GM21723 (cell line): ENCODE results near the gene COL5A1.
"Not testable (repeated sequence)": the region's sequence is repeated elsewhere in the genome, so short reads cannot be mapped to it uniquely, and the experiment has no call there.

Experiments
- ATAC-seq: cut with Tn5 transposase; IDR thresholded peaks from one replicate; pipeline ENCODE4 v1.9.1; 2021; ENCODE audit warnings: mild to moderate bottlenecking, moderate library complexity; ENCODE audit not compliant: unreplicated experiment

COL5A1 gene

GRCh38 chr9:134655586-134656333 lies 14.2 kb downstream of the COL5A1 start:
- ATAC-seq, result no peak

DNA sequence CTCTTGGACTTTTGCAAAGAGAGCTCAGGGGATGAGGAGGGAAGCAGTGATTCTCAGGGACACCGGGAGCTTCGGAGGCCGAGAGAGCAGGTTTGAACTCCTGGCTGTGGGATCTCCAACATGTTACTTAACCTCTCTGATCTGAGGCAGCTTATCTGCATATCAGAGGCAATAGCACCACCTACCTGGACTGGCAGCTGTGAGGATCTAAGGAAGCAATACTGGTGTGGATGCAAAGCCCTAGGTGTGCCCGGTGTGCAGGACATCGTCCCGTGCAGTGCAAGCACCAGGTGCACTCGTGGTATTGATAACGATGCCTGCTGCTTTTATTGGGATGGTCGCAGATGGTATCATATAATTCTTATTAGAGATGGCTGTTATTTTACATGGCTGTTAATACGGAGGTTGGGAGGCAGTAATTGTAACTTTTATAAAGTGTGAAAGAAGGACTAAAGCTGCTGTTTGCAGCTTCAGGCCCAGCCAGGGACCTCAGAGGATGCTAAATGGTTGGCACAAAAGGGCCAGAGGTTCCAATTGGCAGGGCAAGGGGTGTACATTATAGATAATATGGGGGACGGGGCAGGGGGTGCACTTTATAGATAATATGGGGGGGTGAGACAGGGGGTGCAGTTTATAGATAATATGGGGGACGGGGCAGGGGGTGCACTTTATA lies 14.9 kb downstream of the COL5A1 start:
- ATAC-seq, result no peak

- no peak for ATAC-seq
Observed at GRCh38 chr9:134657666-134658377, 16.2 kb downstream of the COL5A1 start.

DNA sequence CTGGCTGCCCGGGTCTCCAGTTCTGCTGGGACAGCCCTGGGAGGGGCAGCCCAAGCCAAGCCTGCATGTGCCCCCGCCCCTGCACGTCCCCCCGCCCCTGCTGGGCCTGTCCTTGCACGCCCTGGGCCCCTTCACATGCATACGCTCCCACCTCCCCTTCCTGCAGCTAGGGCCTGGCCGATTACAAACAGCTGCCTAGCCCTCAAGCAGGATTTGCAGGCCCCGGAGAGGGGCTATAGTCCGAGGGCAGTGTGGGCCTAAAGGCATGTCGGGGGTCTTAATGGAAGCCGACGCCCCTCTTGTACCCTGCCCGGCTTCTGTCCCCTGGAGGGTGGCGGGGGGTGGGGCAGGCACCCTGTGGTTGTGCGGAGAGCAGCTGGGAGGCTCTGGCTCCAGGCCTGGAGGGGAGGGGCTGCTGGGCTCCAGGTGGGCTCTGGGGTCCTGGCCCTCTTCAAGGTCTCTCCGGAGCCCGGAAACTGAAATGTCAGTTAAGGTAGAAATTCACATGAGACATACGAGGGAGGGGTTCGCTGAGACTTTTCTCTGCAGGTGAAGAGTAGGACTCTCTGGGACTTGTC lies 16.9 kb downstream of the COL5A1 start:
- ATAC-seq, result no peak

- ATAC-seq, result no peak
Observed at GRCh38 chr9:134659688-134660131, 18.1 kb downstream of the COL5A1 start.

DNA sequence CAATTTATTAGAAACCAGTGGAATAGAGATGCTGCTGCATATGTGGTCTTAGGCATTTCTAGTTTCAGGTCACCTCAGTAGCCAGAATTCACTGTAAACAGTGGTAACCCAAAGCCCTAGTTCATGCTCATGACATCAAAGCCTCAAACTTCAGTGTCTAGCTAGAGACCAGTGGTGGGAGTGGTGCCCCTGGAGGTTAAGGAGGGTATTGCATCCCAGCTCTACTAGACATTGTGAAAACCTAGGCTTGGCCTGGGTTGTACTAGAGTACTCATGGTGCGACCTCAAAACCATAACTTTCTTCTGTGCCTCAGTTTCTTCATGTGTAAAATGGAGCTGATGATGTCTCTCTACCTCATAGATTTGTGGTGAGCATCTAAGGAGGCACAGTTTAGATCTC lies 18.8 kb downstream of the COL5A1 start:
- ATAC-seq, result no peak

GRCh38 chr9:134661299-134661698 lies 19.7 kb downstream of the COL5A1 start:
- no peak for ATAC-seq

GRCh38 chr9:134661791-134662142 lies 20.2 kb downstream of the COL5A1 start:
- no peak for ATAC-seq

GRCh38 chr9:134662143-134662876 lies 20.7 kb downstream of the COL5A1 start:
- no peak for ATAC-seq

- ATAC-seq, result no peak
Observed at GRCh38 chr9:134663084-134663483, 21.5 kb downstream of the COL5A1 start.

- no peak for ATAC-seq
Observed at GRCh38 chr9:134663753-134664415, 22.3 kb downstream of the COL5A1 start.

DNA sequence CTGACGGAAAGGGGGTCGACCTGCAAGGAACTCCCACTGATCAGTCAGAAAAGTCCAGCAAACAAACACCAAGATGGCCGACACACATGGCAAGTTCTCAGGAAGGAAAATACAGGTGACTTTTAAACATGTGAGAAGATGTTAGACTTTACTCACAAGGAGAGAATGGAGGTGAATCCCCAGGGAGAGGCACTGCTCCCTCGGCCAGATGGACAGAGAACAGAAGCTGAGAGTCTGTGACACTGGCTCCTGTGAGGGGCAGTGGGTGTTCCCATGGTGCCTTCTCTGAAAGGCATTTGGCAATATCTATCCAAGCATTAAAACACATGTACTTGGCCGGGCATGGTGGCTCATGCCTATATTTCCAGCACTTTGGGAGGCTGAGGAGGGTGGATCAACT lies 22.8 kb downstream of the COL5A1 start:
- ATAC-seq, result no peak

GRCh38 chr9:134666208-134666607 lies 24.6 kb downstream of the COL5A1 start:
- ATAC-seq, result no peak

GRCh38 chr9:134666831-134667230 lies 25.2 kb downstream of the COL5A1 start:
- ATAC-seq, result no peak

DNA sequence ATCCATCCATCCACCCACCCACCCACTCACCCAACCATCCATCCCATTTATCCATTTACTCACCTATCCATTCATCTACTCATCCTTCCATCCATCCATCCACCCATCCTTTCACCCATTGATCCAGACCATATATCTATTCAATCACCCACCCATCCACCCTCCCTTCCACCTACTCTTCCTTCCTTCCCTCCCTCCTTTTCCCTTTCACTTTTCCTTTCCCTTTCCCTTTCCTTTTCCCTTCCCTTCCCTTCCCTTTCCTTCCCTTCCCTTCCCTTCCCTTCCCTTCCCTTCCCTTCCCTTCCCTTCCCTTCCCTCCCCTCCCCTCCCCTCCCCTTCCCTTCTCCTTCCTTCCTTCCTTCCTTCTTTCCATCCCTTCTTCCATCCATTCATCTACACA lies 27.4 kb downstream of the COL5A1 start:
- ATAC-seq, result not testable (repeated sequence)

DNA sequence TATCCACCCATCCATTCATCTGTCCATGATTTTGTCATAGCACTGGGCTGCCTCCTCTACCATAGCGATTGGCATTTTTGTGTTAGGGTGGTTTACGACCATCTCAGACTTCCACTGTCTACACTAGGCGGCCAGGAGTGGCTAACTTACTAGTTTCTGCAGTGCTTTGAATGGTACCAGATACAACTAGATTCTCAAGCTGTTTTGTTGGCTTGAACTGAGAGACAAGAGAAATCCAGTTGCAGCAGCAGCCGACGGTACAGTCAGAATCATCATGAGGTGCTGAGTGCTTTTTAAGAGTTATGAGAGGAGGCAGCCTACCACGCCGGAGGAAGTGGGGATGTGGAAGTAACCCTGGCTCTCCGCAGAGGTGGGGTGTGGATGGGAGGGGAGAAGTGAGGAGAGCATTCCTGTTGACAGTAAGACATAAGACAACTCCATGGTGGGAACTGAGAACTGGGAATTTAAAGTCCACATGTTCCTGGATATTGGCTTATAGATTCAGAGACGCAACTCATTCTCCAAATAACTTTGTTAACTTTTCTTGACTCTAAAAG lies 27.9 kb downstream of the COL5A1 start:
- ATAC-seq, result no peak

DNA sequence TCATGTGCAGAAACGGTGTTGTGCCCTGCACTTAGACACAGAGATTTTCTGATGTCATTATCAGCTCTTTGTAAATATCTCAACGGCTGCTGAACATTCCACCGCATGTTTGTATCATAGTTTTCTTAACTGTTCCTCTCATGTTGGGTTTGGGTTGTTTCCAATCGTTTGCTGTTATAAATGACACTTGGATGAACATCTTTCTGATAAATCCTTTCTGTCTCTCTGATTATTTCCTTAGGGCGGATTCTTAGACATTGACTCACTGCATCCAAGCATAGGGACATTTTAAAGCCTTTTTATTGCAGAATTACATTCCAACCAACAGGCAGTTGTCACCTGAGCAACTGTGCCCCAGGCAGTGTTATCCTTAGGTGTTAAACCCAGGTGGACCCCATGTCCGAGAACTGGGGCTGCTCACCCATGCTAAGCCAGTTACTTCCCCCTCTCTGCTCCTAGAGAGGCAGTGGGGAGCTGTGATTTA lies 28.5 kb downstream of the COL5A1 start:
- ATAC-seq, result no peak

DNA sequence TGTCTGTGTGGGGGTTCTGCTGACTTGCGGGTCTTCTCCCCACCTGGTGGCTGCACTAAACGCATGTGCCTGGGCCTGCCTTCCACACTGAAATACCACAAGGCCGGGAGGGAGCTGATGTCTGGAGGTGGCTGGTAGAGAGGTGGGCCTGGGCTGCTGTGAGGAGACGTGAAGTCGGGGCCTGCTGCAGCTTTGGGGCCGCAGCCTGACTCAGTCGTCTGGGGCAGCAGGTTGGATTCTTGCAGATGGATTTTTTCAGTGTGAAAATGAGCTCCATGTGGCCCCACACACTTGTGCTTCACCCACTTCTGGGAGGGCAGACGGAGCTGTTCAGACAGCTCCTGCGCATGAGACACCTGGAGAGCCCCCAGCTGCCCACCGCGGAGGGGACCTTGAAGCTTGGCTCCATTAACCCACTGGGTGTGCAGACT lies 29.3 kb downstream of the COL5A1 start:
- no peak for ATAC-seq

GRCh38 chr9:134671341-134672113 lies 29.9 kb downstream of the COL5A1 start:
- ATAC-seq, result no peak
